ENCODE results near the gene BIVM.

Gene BIVM

GRCh38 chr13:102784483-102784882, 14.4 kb upstream of the BIVM start:
- no peak for DNase-seq (ENCODE audit: low read depth in 2 of 2)

- no peak for DNase-seq (ENCODE audit: low read depth in 2 of 2)
These were observed 10.2 kb upstream of the BIVM start for GRCh38 chr13:102788683-102789082.

GRCh38 chr13:102792396-102792795, 6.5 kb upstream of the BIVM start:
- no peak for DNase-seq (ENCODE audit: low read depth in 2 of 2)

- DNase-seq (ENCODE audit: low read depth in 2 of 2) = no peak
These were observed 5.1 kb upstream of the BIVM start for GRCh38 chr13:102793611-102794355.

- DNase-seq (ENCODE audit: low read depth in 2 of 2) = peak in 1 of 2 donors; percentile 12
These were observed 666 bp downstream of the BIVM start for GRCh38 chr13:102799426-102800144.

GRCh38 chr13:102800145-102801041, 1.5 kb downstream of the BIVM start:
- peak; percentile 71 to 81 for DNase-seq (ENCODE audit: low read depth in 2 of 2)

- DNase-seq (ENCODE audit: low read depth in 2 of 2) = no peak
These were observed 6.8 kb downstream of the BIVM start for GRCh38 chr13:102805680-102806079.

- no peak for DNase-seq (ENCODE audit: low read depth in 2 of 2)
These were observed 8.8 kb downstream of the BIVM start for GRCh38 chr13:102807699-102808098.

GRCh38 chr13:102812611-102813287, 13.8 kb downstream of the BIVM start:
- no peak for DNase-seq (ENCODE audit: low read depth in 2 of 2)

- no peak for DNase-seq (ENCODE audit: low read depth in 2 of 2)
These were observed 15.2 kb downstream of the BIVM start for GRCh38 chr13:102814025-102814607.

GRCh38 chr13:102814793-102815192, 15.9 kb downstream of the BIVM start:
- no peak for DNase-seq (ENCODE audit: low read depth in 2 of 2)

- no peak for DNase-seq (ENCODE audit: low read depth in 2 of 2)
These were observed 16.9 kb downstream of the BIVM start for GRCh38 chr13:102815788-102816187.

GRCh38 chr13:102816708-102817107, 17.8 kb downstream of the BIVM start:
- DNase-seq (ENCODE audit: low read depth in 2 of 2) = no peak

GRCh38 chr13:102817241-102817640, 18.3 kb downstream of the BIVM start:
- no peak for DNase-seq (ENCODE audit: low read depth in 2 of 2)

GRCh38 chr13:102817907-102818306, 19.0 kb downstream of the BIVM start:
- no peak for DNase-seq (ENCODE audit: low read depth in 2 of 2)

- no peak for DNase-seq (ENCODE audit: low read depth in 2 of 2)
These were observed 26.5 kb downstream of the BIVM start for GRCh38 chr13:102825400-102825799.

GRCh38 chr13:102825921-102826706, 27.2 kb downstream of the BIVM start:
- DNase-seq (ENCODE audit: low read depth in 2 of 2) = no peak

- DNase-seq (ENCODE audit: low read depth in 2 of 2) = no peak
These were observed 31.7 kb downstream of the BIVM start for GRCh38 chr13:102830646-102831045.

GRCh38 chr13:102836471-102836870, 37.6 kb downstream of the BIVM start:
- DNase-seq (ENCODE audit: low read depth in 2 of 2) = no peak

- no peak for DNase-seq (ENCODE audit: low read depth in 2 of 2)
These were observed 39.4 kb downstream of the BIVM start for GRCh38 chr13:102838273-102838672.

GRCh38 chr13:102838982-102839381, 40.1 kb downstream of the BIVM start:
- no peak for DNase-seq (ENCODE audit: low read depth in 2 of 2)

Measured in stimulated activated CD4-positive, alpha-beta T cell treated with anti-CD3 and anti-CD28 coated beads, Interleukin-1b, Interleukin-23, amount 100 ng/mL, for 4 hours (primary cell).